Stimulated activated CD4-positive, alpha-beta T cell treated with anti-CD3 and anti-CD28 coated beads, Interleukin-4, amount 100 ng/mL, for 24 hours (primary cell): Measurements from ENCODE around the gene MYH11.

Experiments
- DNase-seq: peaks from one replicate; pipeline ENCODE4 v3.0.0-alpha.2; 2020

The MYH11 gene

GRCh38 chr16:15654591-15654990 lies 202.2 kb downstream of the MYH11 start:
- DNase-seq, result no peak

DNA sequence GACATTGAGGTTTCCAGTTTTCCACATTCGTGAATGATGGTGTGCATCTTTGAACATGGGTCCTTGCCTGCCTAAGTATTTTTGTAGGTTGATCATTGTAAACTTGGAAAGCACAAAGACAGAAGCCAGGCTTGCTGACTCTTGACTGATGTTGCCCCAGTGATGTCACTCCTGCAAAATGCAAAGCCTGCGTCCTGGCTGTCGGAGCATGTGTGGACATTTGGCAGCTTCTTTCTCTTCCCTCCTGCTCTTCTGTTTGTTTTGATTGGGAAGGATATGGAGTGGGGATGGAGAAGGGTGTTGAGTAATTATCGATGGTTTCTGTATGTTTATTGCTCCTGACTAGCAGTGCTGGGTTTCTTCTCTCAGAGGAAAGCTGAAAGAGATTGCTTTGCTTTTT lies 203.6 kb downstream of the MYH11 start:
- DNase-seq, result no peak
